Measurements from ENCODE around the gene CNPY1.

The CNPY1 gene

GRCh38 chr7:155451840-155452239, 94.5 kb downstream of the CNPY1 start:
- POLR2A ChIA-PET, result no interaction called here
- TF ChIP-seq CTCF (IDR thresholded peaks at IDR 0.05; ENCODE audit: insufficient read depth, low read length, missing control alignments), result no peak
- DNase-seq (ENCODE audit: low read depth, low spot score), result no peak
- CTCF ChIA-PET, result interaction anchor here (1.1 kb wide), 1 partner anchor 107 kb away, joined by 3 read pairs; no protein-coding TSS in a partner anchor
- no peak overlapping the region for H3K4me3 ChIP-seq (ENCODE audit: low read depth, low read length)
